ENCODE results near the gene OPRM1.

DNA sequence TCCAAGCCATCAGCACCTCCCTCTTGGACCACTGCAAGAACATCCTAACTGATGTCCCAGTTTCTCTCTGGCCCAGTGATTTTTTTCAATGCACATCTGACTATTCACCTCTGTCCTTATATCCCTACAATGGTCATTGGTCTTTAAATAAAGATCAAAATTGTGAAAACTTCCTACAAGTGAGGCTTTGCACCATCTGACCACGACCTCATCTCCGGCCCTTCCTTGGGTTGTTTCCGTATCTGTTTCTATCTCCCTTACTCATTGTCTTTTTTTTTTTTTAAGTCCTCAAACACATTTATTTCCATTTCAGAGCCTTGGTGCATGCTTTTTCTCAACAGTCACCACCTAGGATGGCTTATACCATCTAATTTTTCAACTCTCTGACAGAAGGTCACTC lies 229.4 kb downstream of the OPRM1 start:
- TF ChIP-seq, protein P1, sequence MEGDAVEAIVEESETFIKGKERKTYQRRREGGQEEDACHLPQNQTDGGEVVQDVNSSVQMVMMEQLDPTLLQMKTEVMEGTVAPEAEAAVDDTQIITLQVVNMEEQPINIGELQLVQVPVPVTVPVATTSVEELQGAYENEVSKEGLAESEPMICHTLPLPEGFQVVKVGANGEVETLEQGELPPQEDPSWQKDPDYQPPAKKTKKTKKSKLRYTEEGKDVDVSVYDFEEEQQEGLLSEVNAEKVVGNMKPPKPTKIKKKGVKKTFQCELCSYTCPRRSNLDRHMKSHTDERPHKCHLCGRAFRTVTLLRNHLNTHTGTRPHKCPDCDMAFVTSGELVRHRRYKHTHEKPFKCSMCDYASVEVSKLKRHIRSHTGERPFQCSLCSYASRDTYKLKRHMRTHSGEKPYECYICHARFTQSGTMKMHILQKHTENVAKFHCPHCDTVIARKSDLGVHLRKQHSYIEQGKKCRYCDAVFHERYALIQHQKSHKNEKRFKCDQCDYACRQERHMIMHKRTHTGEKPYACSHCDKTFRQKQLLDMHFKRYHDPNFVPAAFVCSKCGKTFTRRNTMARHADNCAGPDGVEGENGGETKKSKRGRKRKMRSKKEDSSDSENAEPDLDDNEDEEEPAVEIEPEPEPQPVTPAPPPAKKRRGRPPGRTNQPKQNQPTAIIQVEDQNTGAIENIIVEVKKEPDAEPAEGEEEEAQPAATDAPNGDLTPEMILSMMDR (IDR thresholded peaks at IDR 0.05) = no peak
- no peak for TF ChIP-seq POLR2A (IDR thresholded peaks at IDR 0.05)
- no peak for TF ChIP-seq EP300 (IDR thresholded peaks at IDR 0.05)

All from ovary (tissue), 3 donors.